Stimulated activated CD4-positive, alpha-beta T cell treated with anti-CD3 and anti-CD28 coated beads, Interleukin-15, amount 100 ng/mL, for 1 hour (primary cell): ENCODE measurements around the gene RBPJL.

ENCODE experiments used
- DNase-seq, 2 donors: peaks; one replicate each; pipeline ENCODE4 v3.0.0-alpha.2; 2020; ENCODE audit warnings: low read depth in 1 of 2, low spot score in 1 of 2

Gene RBPJL

DNA sequence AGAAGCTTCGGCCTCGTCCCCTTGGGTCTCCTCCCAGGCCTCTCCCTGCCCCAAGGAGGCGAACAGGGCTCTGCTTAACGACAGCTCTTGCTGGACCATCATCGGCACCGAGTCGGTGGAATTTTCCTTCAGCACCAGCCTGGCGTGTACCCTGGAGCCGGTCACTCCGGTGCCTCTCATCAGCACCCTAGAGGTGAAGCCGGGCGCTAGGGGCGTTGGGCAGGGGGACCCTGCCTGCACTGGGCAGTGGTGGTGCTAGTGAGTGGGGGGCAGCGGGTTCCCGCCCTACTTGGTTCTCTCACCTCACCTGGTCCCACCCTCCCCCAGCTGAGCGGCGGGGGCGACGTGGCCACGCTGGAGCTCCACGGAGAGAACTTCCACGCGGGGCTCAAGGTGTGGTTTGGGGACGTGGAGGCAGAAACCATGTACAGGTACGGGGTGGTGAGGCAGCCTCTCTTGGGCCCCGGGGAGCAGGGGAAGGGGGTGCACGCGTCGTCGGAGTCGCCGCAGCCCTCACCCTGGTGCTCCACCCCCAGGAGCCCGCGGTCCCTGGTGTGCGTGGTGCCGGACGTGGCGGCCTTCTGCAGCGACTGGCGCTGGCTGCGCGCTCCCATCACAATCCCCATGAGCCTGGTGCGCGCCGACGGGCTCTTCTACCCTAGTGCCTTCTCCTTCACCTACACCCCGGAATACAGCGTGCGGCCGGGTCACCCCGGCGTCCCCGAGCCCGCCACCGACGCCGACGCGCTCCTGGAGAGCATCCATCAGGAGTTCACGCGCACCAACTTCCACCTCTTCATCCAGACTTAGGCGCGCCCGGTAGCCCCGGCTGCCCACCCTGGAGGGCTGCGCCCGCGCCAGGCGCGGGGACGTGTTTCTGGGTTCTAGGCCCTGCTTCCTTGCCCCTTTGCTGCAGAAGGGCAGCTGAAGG, 9.8 kb downstream of the RBPJL start:
- DNase-seq = no peak

DNA sequence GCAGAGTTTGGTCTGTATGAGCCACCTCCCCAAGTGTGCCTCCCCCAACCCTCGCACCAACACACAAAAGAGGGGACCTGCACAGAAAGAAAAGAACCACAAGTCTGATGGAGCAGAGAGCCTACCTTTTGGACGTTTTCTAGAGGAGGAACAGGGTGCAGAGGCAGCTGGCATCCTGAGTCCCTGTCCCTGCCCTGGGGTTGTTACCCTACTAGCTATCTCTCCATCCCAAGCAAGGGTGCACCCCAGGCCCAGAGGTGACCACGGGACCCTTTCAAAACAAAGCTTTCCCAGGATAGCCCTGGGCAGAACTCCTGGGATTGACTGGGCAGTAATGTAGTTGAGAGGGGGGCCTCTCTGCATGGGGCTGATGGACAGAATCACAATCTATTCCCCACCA, 11.2 kb downstream of the RBPJL start:
- no peak for DNase-seq

GRCh38 chr20:45318386-45318939, 11.8 kb downstream of the RBPJL start:
- no peak for DNase-seq

GRCh38 chr20:45318948-45319347, 12.3 kb downstream of the RBPJL start:
- no peak for DNase-seq

DNA sequence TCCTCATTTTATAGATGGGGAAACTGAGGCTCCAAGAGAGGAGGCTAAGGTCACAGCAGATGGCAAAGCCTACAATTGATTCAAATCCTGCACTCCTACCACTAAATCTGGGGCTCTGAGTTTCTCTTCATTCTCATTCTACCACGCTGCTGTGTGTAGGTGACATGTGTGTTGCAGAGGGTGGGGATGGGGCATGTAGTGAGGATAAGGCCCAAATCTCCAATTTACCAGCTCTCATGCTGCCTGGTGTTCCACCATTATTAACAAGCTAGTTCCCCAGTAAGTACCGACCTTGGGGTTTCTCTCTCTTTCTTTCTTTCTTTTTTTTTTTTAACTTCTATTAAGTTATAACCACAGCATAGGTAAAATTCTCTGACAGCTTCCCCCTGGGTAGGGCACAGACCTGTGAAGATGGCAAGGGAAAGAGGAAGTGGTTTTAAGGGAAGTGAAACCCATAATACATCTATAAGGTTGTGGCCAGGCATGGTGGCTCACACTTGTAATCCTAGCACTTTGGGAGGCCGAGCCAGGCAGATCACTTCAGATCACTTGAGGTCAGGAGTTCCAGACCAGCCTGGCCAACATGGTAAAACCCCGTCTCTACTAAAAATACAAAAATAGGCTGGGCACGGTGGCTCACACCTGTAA, 14.4 kb downstream of the RBPJL start:
- no peak for DNase-seq

DNA sequence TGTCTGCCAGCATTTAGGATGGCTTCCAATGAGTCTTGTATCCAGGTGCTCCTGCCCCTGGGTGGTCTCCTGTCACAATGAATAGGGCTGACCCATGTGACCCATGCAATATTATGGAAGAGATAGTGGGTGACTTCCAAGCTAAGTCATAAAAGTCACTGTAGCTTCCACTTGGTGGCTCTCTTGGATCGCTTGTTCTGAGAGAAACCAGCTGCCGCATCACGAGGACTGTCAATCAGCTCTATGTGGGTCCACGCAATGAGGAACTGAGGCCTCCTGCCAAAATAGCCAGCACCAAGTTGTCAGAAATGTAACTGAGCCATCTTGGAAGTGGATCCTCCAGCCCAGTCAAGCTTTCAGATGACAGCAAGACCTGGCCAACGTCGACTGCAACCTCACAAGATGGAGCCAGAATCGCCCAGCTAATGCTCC, 16.3 kb downstream of the RBPJL start:
- DNase-seq = no peak

GRCh38 chr20:45323731-45324130, 17.1 kb downstream of the RBPJL start:
- DNase-seq = no peak

DNA sequence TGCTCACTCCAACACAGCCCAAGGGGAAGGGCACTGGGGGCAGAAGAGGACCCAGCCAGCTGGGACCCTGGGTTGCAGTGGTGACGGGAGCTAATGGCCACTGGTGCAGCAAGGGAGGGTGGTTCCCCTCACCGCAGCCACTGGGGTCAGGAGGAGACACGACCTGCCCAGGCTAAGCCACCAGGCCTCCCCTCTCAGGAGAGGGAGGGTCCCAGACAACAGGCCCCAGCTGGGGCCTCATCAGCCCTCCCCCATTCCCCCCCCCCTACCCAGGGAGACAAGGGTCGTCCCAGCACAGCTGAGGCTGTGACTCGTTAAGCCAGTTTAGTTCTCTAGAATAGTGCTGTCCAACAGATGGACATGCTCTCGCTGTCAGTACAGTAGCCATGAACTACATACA, 18.7 kb downstream of the RBPJL start:
- no peak for DNase-seq

- DNase-seq = no peak
Observed at GRCh38 chr20:45328451-45328850, 21.8 kb downstream of the RBPJL start.

DNA sequence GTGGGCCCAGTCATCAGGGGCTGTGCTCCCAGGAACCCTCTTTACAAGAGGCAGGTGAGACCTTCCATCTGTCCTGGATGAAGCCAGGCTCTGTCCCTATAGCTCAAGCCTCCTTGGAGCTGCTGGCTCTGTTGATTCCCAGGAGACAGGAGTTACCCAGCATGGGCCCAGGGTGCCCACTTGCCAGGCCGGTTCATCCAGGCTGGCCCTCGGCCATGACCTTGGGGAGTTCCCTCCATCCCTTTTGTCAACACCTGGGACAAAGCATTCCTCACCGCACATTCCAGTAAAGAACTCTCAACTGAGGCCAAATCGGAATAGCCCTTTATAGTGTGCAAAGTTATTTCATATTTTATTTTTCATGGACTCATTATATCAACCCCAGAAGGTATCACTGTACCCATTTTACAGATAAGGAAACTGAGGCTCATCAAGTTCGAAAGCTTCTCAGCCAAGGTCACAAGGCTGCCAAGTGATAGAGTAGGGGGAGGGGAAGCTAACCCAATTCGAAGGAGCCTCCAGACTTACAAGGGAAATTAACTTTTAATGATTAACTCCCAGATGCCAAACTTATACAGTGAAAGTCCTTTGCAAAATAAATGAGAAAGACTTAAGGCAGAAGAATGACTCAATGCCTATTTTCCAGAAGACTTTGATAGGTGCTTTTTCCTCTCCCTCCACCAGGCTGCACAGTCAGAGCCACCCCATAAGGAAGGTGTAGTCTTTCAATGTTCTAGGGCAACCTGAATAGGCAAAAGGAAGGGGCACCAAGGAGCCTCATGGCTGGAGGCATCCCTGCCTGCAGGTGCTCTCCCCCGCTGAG, 23.1 kb downstream of the RBPJL start:
- no peak for DNase-seq

DNA sequence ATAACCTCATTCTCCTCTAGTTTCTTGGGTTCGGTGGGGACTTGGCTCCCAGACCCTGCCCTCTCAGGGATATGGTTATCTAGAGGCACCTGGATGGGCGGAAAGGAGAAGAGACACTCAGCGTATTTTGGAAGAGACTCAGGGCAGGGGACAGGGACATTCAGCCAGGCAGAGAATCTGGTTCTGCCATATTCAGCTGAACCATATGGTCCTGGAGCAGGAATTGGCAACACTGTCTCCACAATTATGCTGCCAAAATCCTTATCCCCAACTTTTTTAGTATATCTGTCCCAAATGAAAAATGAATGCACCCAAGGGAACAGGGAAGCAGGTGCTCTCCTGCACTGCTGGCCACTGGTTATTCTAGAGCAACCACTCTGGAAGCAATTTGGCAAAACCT, 23.8 kb downstream of the RBPJL start:
- no peak for DNase-seq

DNA sequence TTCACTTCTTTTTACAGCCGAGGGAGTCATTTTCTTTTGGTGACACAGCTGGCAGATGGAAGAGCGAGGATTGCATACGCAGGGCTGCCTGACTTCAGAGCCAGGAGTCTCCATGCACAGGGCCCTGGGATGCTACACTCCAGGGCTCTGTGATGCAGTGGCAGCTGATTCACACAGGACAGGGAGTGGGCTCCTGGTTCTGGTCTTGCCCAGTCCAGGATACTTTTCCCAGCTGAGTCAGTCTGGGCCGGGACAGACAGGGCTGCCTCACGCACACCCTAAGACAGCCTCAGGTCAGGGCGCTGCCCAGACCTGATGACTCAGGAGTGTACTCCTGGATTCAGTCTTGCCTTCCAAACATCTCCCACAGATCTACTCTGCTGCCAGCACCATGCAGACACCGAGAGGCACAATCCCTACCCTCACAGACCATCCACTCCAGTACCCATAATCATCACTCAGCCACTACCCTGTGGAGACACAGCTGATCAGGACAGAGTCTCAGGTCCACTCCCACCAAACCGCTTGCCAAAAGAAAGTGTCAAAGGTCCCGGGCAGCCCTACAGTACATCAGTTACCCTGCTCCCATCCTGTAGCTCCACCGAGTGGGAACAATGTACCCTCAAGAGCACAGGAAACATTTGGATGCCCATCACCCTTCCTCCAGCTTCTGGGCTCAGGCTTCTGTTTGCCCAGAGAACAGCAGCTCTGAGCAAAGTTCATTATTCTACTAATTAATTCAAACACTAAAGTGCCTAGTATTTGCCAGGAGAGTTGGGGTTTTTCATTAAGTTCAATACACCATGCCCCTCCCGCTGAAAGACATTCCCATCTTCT, 30.1 kb downstream of the RBPJL start:
- no peak for DNase-seq

GRCh38 chr20:45337367-45338120, 30.9 kb downstream of the RBPJL start:
- no peak for DNase-seq

- no peak for DNase-seq
Observed at GRCh38 chr20:45338121-45339030, 31.7 kb downstream of the RBPJL start.

GRCh38 chr20:45339084-45339483, 32.4 kb downstream of the RBPJL start:
- DNase-seq = no peak

- no peak for DNase-seq
Observed at GRCh38 chr20:45339799-45340198, 33.2 kb downstream of the RBPJL start.

DNA sequence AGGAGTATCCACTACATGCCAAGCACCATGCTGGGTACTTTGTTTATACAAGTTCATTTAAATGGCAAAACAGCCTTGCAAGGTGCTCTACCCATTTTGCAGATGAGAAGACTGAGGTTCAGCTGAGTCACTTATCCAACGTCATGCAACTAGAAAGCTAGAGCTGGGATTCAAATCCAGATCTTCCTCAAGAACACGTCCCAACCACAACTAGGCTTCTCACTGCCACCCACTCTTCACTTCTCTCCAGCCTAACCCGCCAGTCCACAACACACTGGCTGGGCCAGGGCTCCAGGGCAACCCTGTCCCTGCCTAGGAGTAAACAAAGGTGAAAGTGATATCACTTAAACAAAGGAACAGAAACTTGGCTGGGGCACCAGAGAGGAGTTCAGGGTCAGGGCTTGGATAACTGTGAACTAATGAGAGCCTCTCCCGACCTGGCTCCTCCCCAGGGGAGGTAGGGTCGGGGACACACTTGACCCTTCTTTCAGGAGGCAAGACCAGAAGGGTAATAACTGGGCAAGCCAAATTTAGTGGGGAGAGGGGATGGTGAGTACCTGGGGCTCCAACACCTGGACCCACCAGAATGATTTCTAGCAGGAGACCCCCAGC, 33.7 kb downstream of the RBPJL start:
- DNase-seq = no peak

GRCh38 chr20:45340951-45341350, 34.3 kb downstream of the RBPJL start:
- no peak for DNase-seq
